NCI-H2196 (cell line): Measurements from ENCODE around the gene UBE2E1.
A peak's percentile ranks its signal among the peaks of the same experiment; 100 is the strongest.
"Not testable (repeated sequence)": the region's sequence is repeated elsewhere in the genome, so short reads cannot be mapped to it uniquely, and the experiment has no call there.

ENCODE experiments used
- DNase-seq: peaks from one replicate; lab custom pipeline; 2025; ENCODE audit not compliant: unreplicated experiment; lab: John Stamatoyannopoulos, UW

Gene UBE2E1

DNA sequence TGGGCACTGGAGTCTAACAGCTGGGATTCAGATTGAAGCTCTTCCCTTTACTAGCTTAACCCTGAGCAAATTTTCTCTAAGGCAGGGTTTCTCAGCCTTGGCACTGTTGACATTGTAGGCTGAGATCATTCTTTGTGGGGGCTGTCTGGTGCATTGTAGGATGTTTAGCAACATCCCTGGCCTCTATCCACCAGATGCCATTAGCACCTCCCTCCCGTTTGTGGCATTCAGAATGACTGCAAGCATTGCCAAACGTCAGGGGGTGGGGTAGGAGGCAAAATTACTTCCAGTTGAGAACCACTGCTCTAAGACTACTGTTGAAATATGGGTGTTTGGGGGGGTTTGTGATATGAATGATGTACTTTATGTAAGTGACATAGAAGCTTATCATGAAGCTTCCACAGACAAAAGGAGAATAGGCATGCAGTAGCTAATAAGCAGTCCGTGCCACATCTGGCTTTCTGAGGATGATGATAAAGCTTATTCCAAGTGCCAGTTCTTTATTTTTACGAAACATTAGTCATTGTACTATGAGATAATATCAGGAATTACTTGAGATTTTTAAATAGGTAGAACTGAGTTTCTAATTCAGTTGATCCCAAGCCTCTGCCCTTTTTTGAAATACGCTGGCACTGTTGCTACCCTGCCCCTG, 71.7 kb downstream of the UBE2E1 start:
- DNase-seq = no peak

DNA sequence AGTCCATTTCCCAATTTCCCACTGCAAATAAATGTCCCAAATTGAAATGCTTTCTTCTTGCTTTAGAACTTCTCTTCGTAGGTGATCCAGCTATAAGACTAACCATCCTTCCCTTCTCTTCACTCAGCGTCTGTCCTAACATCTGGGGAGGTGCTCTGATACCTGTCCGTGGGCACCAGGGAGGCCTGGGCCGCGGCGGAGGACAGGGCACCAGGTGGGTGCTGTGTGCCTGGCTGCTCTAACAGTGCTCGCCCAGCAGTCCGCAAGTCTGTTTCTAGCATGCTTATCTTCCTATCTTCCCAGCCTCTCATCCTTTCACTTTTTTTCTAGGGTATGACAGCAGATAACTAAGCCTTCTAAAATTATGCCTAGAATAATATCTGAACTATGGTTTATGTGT, 73.7 kb downstream of the UBE2E1 start:
- no peak for DNase-seq

DNA sequence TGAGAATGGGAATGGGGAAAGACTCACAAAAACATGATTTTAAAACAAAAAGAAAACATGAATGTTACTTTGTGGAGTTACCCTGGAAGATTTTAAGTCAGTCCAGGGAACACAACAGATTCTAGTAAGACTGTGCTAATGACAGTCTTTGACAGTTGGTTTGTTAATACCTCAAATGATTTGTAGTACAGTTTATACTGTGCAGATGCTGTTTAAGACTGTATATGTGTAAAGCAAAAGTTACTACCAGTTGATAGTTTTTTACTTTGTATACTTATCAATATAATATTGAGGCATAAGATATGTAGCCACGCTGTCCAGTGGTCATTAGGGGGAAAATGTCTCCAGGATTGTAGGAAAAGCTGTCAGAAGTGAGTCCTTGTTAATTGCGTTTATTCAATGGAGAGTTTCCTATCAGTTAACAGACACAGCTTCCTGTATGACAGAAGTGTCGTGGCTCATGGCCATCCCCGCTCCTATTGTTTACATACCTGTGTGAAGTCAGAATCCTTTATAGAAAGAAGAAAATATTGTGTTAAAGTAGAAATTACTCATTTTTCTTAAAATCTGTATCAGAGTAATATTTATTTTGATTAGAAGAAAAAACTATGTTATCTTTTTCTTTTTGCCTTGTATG, 75.1 kb downstream of the UBE2E1 start:
- DNase-seq = no peak

DNA sequence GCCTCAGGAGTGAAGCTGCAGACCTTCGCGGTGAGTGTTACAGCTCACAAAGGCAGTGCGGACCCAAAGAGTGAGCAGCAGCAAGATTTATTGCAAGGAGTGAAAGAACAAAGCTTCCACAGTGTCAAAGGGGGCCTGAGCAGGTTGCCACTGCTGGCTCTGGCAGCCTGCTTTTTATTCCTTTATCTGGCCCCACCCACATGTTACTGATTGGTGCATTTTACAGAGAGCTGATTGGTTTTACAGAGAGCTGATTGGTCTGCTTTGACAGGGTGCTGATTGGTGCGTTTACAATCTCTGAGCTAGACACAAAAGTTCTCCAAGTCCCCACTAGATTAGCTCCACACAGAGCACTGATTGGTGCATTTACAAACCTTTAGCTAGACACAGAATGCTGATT, 76.2 kb downstream of the UBE2E1 start:
- not testable (repeated sequence) for DNase-seq

DNA sequence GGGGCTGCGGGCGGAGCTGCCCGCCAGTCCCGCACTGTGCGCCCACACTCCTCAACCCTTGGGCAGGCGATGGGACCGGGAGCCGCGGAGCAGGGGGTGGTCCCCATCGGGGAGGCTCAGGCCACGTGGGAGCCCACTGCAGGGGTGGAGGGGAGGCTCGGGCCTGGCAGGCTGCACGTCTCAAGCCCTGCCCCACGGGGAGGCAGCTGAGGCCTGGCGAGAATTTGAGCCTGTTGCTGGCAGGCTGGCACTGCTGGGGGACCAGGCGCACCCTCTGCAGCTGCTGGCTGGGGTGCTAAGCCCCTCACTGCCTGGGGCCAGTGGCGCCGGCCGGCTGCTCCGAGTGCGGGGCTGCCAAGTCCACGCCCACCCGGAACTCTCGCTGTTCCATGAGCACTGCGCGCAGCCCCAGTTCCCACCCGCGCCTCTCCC, 76.7 kb downstream of the UBE2E1 start:
- DNase-seq = no peak

DNA sequence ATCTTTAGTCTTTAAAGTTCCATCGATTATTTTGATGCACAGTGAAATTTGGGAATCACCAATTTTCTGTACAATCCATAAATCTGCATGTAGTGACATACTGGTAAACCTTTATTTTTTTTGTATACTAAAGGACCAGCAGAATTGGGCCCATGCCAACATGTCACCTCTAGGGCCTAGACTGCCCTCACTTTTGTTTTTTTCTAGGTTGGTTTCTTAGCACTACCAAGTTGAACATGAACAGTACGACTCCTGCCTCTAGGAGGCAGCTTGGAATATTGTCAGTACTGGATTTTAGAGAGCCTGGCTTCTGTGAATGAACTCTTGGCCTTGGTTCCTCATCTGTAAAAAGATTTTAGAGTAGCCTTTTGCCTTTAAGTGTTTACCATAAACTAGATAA, 78.7 kb downstream of the UBE2E1 start:
- no peak for DNase-seq

DNA sequence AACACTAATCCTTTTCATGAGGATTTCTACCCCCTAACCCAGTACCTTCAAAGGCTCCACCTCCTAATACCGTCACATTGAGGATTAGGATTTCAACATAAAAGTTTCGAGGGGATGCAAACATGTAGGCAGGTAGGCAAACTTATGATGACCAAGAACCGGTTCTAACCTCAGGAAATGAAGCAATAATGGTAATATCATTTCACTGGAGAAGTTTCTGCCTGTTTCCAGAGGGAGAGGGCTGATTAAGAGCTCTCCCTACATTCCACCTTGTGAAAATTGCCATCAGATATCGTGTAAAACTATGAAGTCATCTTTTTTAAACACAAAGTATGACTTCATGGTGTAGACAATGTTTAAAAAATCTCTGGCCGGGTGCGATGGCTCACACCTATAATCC, 79.5 kb downstream of the UBE2E1 start:
- DNase-seq = no peak

DNA sequence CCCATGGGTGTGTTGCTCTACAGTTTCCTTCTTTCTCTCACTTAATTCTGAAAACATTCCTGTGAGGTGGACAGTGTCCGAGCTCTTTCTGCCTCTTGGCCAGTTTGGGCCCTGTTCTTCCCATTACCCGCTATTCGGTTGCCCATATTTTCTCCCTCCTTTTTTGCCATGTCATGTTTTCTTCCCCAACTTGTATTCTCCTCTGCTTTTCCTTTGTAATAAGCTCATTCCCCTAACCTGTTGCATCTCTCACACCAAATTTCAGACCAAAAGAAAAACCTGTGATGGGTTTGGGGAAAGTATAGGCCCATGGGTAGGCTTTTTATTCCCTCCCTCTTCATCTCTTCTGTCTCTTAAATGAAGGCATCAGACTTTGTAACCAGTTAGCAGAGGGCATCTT, 80.6 kb downstream of the UBE2E1 start:
- no peak for DNase-seq

DNA sequence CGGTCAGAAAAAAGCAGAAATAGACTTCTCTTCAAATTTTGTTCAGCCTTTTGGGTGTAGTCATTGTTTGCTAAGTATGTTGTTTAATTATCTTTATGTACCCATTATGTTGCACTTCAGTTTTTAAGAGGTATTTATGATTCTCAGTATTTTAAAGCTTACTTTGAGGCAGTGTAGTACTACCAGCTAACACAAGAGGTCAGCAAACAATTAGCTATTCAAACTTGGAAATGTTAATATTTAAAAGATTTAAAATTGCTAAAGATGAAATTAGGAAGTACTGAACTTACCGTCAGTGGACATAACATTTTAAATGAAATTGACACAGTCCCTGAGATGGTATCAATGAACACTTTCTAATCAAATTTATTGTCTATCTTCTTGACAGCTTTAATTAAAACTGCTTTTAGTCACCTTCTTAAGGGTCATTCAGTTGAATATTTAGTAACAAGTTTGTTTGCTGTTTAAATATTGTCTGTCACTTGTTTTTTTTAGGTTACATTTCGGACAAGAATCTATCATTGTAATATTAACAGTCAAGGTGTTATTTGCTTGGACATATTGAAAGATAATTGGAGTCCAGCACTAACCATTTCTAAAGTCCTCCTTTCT, 83.0 kb downstream of the UBE2E1 start:
- DNase-seq = peak; percentile 7

DNA sequence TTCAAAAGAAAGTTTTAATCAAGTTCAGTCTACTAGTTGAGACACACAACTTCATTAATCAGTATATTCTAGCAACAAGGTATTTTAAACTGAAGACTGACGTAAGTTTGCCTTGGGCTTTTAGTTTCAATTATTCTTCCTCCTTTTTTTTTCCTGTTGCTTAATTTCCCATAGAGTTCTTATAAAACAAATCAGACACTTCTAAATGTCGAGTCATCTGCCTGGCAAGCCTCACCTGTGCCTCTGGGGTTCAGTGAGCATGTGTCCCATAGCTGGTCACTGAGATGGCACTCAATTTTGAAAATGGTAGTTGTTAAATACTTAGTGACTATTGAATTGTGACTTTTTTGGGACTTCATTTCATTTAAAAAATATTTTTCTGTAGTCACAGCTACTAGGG, 83.6 kb downstream of the UBE2E1 start:
- no peak for DNase-seq

DNA sequence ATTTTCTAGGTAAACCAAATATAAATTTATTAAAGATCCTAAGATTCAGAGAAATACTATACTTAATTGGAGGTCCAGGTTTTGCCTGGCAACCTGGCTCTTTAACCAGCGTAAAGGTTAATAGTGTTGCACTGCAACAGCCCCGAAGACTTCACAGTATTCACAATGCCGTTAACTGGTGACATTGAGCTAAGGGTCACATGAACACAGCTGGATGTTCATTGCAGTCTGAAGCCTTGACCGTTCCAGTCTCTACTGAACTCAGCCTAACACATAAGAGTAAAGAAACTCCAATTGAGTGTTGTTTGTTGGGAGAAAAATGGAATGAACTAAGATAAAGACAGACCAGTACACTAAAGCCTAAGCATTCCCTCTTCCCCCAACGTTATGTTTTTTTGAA, 84.2 kb downstream of the UBE2E1 start:
- DNase-seq = no peak

DNA sequence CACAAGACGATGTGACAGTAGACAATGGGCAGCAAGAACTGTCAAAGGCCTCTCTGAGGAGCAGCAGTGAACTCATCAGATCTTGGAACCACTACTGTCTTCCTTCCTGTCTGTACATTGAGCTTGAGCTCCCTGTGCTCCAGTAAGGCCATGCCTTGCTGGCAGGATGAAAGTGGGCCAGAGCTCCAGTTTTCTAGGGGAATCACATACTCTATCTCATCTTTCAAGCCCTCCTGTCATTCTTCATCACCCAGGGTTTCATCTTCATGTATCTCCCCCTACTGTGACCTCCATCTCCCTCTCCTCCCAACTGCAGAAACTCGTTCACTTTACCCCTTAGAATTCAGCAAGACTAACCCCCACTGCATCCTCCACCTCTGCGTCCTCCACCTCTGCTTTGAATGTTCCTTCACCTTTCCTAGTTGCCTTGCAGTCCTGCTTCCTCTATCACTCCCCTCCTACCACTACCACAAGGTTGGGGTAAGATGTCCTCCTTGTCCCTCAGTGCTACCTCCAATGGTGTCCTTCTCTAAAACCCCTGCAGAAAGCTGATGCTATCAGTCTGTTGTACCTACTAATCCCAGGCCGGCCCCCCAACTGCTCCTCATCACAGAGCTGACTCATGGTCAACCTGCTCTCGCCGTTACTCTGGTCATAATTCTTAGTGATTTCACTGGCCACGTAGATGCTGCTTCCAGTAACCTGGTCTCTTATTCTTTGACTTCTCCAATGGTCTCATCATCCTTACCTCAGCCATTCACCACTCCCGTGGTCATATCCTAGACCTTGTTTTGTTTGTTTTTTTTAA, 88.7 kb downstream of the UBE2E1 start:
- no peak for DNase-seq

DNA sequence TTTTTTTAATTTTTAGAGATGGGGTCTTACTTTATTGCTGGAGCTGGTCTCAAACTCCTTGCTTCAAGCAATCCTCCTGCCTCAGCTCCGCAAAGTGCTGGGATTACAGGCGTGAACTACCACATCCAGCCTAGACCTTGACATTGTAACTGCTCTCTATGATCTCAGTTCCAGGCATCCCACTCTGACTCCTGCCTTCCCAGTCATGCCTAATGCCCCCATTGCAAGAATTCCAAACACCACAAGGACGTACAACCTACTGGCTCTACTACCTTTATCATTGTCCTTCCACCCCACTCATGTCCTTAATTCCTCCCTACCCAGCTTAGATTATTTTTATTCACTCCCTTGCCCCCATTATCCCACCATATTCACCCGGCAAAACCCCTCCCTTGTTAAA, 89.4 kb downstream of the UBE2E1 start:
- no peak for DNase-seq

DNA sequence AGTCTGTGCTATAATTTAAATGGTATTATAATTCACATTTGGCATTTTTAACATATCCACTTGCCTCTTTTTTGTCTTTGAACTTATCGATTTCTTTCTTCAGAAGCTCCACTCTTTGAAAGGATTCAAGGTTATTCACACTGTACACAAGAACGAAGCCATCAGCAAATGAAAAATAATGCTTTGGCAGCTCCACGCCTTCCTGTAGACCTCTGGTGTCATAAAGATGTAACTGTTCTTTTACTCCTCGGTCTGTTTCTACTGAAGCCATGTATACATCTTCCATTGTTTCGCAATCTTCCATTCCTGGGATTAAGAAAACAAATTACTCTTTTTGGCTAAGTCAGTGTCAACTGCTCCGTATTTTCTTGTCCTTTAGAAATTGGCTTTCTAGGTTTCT, 95.0 kb downstream of the UBE2E1 start:
- no peak for DNase-seq

DNA sequence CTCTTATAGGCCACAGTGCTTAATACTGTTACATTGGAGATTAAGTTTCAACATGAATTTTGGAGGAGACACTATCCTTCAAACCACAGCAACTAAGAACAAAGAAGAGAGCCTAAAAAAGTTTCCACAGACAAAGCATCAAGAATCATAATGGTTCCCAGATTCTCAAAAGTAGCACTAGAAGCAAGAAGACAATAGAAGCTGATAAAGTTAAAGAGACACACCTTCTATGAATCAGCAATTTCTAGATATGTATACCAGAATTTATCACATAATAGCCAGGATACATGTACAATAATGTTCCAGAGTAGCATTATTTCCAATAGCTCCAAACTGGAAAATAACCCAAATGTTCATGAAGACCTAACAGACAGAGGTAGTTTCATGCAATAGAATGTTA, 98.8 kb downstream of the UBE2E1 start:
- no peak for DNase-seq

DNA sequence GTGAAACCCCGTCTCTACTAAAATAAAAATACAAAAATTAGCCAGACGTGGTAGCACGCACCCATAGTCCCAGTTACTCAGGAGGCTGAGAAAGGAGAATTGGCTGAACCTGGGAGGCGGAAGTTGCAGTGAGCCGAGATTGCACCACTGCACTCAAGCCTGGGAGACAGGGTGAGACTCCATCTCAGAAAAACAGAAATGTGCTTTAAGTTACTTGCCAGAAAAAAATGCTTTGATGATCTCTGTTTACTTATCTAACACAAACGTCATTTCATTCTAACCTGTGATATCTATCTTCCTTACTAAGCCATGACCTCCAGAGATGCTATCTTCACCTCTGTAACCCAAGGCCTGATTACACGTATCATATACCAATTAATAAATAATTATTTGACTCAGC, 103.6 kb downstream of the UBE2E1 start:
- DNase-seq = no peak

DNA sequence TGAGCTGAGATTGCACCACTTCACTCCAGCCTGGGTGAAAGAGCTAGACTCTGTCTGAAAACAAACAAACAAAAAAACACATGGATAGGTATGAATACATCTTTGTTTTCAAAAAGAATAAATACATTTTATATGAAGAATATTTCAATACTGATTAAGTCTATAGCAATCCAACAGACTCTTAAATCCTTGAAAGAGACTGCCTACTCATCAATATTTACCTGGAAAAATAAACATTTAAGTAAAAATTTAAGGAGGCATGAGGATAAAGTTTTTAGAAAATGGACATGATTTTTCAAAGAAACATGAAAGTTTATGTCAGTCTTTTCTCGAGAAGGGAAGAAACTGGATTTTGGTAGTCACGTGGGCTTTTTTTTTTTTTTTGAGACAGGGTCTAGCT, 105.6 kb downstream of the UBE2E1 start:
- no peak for DNase-seq

DNA sequence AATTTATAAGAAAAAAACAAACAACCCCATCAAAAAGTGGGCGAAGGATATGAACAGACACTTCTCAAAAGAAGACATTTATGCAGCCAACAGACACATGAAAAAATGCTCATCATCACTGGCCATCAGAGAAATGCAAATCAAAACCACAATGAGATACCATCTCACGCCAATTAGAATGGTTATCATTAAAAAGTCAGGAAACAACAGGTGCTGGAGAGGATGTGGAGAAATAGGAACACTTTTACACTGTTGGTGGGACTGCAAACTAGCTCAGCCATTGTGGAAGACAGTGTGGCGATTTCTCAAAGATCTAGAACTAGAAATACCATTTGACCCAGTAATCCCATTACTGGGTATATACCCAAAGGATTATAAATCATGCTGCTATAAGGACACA, 106.6 kb downstream of the UBE2E1 start:
- DNase-seq = not testable (repeated sequence)

DNA sequence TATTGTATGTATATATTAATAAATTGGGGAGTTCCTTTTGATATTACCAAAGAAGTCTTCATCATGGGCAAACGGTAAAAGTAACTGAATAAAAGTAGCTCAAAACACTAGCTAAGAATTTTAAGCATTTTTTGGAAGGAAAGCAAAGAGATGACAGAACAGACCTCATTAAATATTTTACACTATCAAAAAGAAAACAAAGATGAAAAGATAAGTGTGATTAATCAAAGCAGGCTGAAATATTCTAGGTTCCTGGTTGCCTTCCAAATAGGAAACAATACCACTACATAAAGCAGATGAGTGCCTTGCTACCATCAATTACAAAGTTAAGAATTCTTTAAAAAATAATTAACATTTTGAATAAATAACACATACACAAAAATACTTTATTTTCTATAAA, 107.4 kb downstream of the UBE2E1 start:
- DNase-seq = no peak

DNA sequence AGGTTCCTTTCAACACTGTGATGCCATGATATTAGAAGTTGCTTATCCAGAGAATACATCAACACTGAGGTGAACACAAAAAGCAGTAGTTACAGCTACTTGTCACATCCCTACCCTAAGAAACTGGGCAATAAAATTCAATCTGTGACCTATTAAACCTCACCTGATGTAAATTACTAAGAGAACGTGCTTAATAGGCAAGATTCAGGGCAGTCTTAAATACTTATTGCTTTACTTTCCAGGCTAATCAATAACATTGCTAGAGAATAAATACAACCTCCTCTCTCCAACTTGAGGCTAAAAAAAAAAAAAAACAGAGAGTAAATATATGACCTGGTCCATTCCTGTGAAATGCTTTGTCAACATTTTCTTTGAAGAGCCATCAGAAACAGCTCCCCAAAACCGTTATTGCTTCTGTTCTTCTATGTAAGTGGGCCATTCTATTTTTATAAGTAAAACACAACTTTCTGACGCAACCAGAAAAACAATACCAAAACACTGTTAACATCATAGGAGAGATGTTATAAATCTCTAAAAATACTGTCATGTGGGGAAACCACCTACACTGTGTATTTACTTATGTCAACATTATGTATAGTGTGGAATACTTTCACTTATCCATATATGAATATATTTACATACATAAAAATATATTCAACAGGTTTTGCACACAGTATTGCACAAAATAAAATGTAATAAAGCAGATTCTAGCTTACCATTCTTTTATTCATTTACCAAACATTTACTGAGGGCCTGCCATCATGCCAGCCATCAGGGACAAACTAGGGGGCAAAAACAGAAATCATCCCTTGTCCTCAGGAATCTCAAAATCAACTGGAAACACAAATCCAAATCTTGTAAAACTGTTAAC, 108.4 kb downstream of the UBE2E1 start:
- no peak for DNase-seq

DNA sequence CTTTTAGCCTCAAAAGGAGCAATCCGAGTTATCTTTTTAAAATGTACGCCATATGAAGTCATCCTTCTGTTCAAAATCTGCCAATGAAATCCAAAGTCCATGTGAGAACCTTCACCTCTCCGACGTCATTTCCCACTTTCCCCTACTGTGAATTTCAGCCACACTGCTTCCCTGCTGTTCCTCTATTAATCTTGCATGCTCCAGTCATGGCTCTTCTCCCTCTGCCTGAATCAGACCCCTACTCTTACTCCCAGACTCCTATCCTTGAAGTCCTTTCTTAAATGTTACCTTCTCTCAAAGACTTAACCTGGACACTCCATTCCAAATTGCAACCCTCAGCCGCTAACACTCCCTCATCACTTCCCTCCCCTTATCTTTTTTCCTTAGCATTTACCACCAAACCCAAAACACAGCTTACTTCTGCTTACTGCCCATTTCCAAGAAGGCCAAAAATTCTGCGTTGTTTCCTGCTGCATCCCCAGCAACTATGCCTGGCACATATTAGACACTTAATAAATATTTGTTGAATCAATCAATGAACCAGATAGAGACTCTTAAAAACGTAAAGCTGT, 109.9 kb downstream of the UBE2E1 start:
- DNase-seq = no peak
